Ramos (cell line): ENCODE measurements around the gene LAMA2.

Source experiments
- in situ Hi-C: fragments of 300-500 bp; cut with MboI; formaldehyde crosslinking; loops from one replicate; pipeline ENCODE4 v1.14.3; 2022; ENCODE audit warnings: low sequenced_read_pairs; ENCODE audit not compliant: unreplicated experiment

The LAMA2 gene

GRCh38 chr6:128993166-128993565, 110.2 kb downstream of the LAMA2 start:
- in situ Hi-C loops = no loop called here

DNA sequence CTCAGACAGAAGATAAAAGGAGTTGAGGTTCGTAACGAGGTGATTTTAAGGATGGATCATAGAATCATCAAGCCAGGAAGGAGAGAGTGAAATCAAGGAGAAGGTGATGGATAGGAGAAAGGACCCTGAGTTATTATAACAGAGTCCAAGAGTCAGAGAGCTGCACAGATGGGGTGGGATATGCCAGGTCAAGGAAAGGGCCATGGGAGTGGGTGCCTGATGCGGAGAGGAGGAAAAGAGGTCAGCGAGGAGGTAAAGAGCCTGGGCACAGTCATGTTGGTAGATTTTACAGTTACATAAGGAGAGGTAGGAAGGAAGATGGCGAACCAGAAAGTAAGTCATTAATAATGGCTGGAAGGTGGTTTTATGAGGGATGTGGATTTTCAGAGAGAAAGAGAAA, 114.9 kb downstream of the LAMA2 start:
- in situ Hi-C loops = no loop called here

DNA sequence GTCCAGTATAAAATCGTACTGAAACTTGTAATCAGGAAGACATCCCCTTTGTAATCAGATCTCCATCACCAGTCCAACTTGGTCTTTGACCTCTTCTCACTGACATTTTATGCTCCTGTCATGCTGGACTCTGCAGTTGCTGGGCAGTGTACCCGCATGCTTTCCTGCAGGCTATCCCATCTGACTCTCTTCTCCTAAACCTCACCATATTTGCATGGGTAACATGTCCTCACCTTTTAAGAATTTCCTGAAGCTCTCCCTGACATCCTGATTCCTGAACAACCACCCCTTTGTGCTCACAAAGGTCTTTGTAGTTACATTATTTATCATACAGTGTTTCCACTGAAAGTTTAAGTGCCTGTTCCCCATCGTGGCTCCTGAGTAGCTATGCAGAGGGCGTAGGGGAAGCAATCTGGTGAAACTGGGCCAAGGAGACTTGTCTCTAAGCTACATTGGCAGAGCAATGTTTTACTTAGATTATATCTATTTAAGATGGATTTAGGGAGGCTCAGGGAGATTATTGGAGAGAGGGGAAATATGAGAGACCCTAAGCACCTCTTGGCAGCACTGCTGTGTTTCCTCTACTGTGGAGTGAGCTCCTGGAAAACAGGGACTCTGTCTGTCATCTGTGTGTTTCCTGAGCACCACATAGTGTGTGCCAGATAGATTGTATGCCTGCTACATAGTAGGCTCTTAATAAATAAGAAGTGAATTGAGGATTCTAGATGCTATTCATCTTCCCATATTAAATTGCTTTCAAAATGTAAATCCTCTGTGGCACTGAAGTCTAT, 124.0 kb downstream of the LAMA2 start:
- in situ Hi-C loops = no loop called here

- in situ Hi-C loops = no loop called here
Measured at GRCh38 chr6:129007701-129008373, 124.9 kb downstream of the LAMA2 start.

GRCh38 chr6:129008591-129008990, 125.7 kb downstream of the LAMA2 start:
- in situ Hi-C loops = no loop called here

GRCh38 chr6:129009851-129010250, 126.9 kb downstream of the LAMA2 start:
- in situ Hi-C loops = no loop called here

- in situ Hi-C loops = no loop called here
Measured at GRCh38 chr6:129014302-129014701, 131.4 kb downstream of the LAMA2 start.

DNA sequence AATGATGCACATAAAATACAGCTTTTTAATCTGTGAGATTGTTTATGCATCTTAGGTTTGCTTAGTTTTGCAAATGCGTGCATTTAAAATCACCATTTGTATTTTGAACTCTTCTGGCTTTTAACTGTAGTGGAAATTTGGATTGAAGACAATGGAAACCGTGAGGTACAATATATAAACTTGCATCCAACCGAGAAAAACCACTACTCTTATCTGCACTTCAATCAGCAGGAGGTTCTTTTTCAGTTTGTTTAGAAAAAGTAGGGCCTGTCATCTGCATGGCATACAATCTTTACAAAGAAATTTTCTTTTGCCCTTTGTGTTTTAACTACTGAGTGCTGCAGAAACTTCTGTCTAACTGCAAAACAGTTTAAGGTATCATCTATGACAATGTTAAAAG, 132.8 kb downstream of the LAMA2 start:
- in situ Hi-C loops = no loop called here

DNA sequence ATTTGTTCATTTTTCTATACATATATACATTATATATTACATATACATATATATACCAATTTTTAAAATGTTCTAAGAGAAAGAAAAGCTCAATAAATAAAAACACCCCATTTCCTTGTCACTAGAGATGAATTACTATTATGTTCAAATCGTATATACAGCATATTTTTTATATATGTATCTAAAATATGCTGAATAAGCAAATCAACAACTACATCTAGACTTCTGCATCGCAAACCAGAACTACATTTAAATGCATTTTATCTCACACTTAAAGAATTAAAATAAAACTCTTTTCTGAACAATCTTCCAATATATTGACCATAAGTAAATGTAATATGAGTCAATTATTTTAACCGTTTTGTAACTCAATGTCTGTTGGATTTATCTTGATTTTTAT, 133.9 kb downstream of the LAMA2 start:
- in situ Hi-C loops = no loop called here

DNA sequence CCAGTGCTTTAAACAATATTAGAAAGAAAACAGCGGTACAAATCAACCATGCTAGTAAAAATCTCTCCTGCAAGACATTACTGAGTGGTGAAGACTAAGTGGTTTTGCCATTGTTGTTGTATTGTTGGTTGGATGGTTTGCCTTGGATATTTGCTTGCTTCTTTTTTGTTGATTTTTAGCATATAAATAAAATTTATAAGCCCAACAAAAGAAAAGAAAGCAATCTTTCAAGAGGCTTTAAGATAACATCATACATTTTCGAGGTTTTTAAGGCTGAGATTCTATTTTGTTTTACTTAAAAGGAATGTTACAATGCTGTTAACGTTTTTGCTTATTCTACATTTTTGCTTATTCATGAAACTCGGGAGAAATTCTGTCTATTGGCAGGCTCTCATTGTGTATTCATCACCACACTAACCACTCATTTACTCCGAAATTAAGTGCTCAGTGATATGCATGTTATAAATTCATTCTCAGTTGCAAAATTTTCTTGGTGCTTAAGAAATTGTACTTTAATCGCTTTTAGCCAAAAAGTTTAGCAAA, 139.1 kb downstream of the LAMA2 start:
- in situ Hi-C loops = no loop called here

GRCh38 chr6:129026601-129027000, 143.7 kb downstream of the LAMA2 start:
- in situ Hi-C loops = no loop called here

DNA sequence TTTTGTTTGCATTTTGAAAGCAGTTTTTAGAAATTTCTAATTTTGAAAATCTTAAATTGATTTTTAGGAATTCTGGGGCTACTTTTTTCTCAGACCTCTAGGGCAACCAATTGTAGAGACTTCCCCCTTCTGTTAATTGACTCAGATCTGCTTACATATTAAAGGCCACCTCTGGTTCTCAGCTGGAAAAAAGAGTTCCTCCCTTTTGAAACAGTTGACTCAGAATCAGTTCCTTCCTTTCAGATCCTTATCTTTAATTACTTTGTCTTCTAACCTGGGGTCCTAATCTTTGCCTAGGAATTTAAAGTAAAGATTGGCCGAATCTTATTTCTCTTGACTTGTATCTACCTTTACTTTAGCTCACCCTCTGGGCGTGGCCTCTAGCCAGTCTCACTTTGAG, 146.8 kb downstream of the LAMA2 start:
- in situ Hi-C loops = no loop called here

- in situ Hi-C loops = no loop called here
Measured at GRCh38 chr6:129030215-129030614, 147.3 kb downstream of the LAMA2 start.

DNA sequence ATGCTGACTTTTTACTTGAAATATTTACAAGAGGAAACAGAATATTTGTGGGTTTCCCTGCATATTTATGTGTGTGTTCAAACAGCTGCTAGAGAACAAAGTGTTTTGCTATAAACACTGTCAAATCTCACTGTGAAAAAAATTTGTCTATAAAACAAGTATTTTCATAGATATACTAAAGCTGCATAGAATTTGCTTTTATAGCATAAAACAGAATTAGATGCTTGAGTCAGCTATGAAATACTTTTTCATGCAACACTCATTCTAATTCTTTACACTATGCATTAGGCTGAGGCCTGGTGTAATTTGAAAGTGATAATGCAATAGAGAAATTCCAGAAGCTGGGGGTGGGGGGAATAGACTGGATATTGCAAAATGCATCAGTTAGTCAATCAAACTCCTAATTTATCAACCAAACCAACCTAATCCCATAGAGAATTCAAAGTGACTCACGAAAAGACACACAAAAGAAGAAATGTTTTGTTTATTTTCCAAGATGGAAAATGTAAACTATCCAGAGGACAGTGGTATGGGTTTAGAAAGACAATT, 148.2 kb downstream of the LAMA2 start:
- in situ Hi-C loops = no loop called here

DNA sequence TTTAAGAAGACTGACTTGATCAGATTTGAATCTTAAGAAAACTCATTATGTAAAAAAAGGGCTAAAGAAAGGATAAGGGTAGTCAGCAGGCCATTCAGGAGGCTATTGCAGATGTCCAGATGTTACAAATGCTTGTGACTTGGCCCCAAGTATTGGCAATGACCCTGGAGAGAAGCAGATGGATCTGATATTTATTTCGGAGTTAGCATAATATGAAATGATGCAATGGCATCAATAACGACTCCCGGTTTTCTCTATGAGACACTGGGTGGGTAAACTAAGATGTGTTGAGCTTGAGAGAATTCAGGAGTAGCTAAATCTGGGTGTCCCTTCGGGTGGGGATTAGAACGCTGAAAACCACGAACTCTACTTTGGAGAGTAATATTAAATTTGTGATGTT, 149.7 kb downstream of the LAMA2 start:
- in situ Hi-C loops = no loop called here

DNA sequence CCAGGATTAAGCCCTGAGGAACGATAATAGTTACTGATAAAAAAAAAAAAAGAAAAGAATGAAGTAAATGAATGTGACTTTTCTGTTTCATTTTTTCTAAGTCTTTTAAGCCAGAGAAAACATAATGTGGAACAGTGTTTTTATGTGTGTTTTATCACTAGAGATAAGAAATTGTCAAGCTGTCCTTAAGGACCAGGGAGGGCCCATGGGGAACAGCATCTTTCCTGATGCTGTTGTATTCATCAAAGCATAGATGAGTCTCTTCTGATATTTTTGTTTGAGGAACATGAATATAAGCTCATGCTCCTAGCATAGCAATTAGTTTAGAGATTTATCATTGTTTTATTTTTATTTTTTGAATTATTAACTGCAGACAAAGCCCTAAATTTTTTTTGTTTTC, 150.2 kb downstream of the LAMA2 start:
- in situ Hi-C loops = no loop called here

- in situ Hi-C loops = no loop called here
Measured at GRCh38 chr6:129033581-129033980, 150.6 kb downstream of the LAMA2 start.

DNA sequence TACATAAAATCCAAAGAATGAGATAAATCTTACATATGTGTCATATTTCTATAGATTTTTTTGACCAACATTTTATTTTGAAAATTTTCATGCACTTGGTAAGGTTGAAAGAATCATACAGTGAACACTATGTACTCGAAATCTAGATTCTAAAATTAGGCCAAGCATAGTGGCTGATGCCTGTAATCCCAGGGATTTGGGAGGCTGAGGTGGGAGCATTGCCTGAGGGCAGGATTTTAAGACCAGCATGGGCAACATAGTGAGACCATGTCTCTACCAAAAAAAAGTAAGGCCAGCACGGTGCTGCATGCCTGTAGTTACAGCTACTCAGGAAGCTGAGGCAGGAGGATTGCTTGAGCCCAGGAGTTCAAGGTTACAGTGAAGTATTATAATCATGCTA, 158.6 kb downstream of the LAMA2 start:
- in situ Hi-C loops = no loop called here

- in situ Hi-C loops = no loop called here
Measured at GRCh38 chr6:129046526-129046925, 163.6 kb downstream of the LAMA2 start.

DNA sequence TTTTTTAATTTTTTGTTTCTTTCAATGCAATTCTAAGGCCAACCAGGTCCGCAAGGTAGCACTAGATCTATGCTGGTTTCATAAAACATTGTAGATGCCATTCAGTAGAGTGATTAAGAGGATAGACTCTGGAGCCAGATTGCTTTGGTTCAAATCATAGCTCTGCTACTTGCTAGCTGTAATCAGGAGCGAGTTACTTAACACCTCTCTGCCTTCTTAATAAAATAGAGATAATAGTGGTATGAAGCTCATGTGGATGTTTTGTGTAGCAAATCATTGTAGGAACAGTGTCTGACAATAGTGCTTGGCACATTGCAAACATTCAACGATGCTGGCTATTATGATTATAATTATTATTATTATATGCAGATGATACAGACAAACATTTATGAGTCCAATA, 164.9 kb downstream of the LAMA2 start:
- in situ Hi-C loops = no loop called here

- in situ Hi-C loops = no loop called here
Measured at GRCh38 chr6:129050086-129050485, 167.1 kb downstream of the LAMA2 start.
